Activated T-cell treated with anti-CD3 and anti-CD28 coated beads, Interleukin-2, amount 50 U/mL, for 48 hours (primary cell): ENCODE results near the gene ZNF146.
"Not testable (repeated sequence)": the region's sequence is repeated elsewhere in the genome, so short reads cannot be mapped to it uniquely, and the experiment has no call there.

Experiments used
- DNase-seq, 2 experiments: peaks; one replicate each; pipeline ENCODE4 v3.0.0-alpha.2; 2020

ZNF146 gene

DNA sequence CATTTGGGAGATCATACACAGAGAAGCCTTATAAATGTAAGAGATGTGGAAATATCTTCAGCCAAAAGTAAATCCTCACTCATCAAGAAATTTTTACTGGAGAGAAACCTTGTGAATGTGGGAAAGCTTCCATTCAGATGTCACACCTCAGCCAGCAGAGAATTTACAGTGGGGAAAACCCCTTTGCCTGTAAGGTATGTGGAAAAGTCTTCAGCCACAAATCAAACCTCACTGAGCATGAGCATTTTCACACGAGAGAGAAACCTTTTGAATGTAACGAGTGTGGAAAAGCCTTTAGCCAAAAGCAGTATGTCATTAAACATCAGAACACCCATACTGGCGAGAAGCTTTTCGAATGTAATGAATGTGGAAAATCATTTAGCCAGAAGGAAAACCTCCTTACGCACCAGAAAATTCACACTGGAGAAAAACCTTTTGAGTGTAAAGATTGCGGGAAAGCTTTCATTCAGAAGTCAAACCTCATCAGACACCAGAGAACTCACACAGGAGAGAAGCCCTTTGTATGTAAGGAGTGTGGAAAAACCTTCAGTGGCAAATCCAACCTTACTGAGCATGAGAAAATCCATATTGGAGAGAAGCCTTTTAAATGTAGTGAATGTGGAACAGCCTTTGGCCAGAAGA is 21.5 kb downstream of the ZNF146 start:
- no peak for DNase-seq

DNA sequence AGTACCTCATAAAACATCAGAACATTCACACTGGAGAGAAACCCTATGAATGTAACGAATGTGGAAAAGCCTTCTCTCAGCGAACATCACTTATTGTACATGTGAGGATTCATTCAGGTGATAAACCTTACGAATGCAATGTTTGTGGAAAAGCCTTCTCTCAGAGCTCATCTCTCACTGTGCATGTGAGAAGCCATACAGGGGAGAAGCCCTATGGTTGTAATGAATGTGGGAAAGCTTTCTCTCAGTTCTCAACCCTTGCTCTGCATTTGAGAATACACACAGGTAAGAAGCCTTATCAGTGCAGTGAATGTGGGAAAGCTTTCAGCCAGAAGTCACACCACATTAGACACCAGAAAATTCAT is 22.0 kb downstream of the ZNF146 start:
- no peak for DNase-seq

DNA sequence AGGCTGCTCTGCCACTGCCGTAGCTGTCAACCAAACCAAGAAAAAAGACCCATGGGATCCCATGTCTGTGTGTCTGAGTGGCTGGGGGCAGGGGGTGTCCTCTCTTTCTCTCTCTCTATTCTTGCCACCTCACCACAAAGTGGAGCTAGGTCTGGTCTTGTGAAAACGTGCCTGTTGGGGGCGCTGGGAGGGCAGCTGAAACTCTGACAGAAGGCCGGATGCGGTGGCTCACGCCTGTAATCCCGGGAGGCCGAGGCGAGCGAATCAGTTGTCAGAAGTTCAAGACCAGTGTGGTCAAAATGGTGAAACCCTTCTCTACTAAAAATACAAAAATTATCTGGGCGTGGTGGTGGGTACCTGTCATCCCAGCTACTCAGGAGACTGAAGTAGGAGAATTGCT is 29.2 kb downstream of the ZNF146 start:
- DNase-seq = no peak

DNA sequence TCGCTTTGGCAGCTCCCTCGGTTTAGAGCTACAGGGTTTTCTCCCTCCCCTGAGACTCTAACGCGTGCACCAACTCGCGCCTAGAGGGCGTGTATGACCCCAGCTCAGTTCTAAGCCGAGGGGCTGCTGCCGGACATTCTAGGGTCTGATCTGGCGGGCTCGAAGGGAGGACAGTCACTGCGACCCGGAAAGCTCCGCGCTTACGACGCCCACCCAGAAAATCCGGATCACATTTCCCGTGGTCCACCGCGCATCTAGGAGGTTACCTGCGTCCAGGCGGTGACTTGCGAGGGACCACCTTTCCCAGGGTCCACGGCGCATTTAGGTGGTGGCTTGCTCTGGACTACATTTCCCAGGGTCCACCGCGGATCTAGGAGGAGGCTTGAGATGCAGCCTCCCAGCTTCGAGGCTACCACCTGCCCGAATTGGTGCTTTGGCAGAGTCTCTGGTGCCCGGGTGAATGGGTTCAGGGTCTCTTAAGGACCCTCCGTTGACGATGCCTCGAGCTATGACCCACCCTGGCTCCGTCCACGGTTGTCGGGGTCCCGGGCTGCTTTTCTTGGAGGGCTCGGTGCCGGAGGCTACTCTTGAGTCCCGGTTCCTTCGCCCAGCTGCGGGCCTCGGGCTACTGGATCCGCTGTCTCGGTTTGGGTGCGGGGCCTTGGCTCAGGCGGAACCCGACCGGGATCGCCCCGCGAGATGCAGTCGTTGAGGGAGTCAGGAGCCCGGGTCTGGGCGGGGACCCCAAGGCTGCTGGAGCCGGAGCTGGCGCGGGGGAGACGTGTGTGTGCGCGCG is 30.5 kb downstream of the ZNF146 start:
- DNase-seq = no peak

GRCh38 chr19:36246006-36246481 is 31.1 kb downstream of the ZNF146 start:
- DNase-seq = no peak

GRCh38 chr19:36252047-36252446 is 37.1 kb downstream of the ZNF146 start:
- no peak for DNase-seq

DNA sequence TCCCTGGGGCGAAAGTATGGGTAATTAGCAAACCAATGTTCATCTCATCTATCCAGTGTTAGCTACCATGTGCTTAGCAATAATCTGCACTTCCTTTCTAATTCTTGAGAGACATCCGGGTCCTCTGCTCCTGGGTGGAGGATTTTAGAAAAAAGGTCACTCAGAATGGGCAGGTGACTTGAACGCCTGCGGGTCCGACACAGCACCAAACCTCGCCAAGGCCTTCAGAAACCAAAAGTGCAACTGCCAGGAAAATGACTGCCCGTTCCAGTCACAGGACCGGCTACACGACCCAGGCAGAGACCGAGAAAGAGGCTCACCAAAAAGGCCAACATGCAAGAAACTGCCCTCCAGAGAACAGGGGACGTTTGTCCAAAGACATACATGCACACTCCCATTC is 39.9 kb downstream of the ZNF146 start:
- DNase-seq = no peak

- DNase-seq = no peak
Measured at GRCh38 chr19:36255316-36255715, 40.4 kb downstream of the ZNF146 start.

DNA sequence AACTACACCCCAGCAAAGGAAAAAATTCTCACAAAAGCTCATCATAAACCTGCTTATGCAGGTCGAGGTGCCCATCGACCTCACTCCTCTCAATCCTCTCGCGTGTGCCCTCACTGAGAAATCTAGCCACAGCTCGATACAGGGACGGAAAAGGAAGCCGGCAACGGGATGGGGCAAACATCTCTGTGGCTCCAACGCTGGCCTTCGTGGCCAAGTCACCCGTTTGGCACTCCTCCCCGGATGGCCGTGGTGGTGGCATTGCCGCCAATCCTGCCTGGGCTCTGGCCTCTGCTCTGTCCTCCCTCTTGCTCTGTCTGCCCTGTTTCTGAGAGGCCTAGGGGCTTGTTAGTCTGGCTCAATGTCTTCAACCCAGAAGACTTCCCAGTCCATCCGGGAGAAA is 41.2 kb downstream of the ZNF146 start:
- DNase-seq = no peak

DNA sequence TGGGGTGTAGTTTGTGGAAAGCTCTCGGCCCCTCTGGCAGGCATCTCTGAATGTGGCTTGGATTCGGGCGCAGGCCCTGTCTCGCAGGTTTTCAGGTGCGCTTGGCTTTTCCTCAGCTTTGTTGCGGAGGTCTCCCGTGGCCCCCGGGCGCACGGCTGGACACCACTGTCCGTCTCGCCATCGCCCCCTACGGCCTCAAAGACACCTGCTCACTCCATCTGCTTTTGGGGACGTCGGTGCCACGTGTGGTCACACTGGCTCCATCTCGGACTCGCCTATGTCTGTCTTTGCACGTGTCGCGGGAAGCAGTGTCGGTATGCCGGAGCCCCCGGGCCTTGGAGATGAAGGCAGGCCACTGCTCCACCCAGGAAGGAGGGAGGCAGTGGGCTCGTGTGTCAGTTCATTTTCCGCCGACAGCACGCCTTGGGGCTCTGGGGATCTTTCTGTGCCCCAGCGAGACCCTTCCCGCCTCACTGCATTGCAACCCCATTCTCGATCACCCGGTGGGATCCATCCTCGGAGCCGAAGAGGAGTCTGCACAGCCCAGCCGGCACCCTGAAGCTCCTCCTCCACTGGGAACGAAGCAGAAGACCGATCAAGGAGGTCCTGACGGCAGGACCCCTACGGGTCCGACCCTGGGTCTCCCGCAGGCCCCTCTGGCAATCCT is 42.1 kb downstream of the ZNF146 start:
- DNase-seq = no peak

DNA sequence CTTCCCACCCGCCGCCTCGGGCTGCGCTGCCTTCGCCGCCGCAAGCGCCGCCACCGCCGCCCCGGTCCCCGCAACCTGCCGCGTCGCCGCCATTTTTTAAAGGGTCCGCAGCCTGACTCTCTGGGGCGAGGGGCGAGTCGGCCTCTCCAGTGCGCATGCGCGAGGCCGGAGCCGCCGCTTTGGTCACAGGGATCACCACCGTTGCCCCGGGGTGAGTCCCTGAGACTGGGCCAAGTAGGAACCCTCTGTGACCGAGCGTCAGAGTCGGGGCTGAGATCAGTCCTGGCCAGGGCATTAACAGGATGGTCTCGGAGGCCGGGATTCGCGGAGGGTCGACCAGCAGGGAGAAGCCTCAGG is 42.6 kb downstream of the ZNF146 start:
- DNase-seq = no peak

DNA sequence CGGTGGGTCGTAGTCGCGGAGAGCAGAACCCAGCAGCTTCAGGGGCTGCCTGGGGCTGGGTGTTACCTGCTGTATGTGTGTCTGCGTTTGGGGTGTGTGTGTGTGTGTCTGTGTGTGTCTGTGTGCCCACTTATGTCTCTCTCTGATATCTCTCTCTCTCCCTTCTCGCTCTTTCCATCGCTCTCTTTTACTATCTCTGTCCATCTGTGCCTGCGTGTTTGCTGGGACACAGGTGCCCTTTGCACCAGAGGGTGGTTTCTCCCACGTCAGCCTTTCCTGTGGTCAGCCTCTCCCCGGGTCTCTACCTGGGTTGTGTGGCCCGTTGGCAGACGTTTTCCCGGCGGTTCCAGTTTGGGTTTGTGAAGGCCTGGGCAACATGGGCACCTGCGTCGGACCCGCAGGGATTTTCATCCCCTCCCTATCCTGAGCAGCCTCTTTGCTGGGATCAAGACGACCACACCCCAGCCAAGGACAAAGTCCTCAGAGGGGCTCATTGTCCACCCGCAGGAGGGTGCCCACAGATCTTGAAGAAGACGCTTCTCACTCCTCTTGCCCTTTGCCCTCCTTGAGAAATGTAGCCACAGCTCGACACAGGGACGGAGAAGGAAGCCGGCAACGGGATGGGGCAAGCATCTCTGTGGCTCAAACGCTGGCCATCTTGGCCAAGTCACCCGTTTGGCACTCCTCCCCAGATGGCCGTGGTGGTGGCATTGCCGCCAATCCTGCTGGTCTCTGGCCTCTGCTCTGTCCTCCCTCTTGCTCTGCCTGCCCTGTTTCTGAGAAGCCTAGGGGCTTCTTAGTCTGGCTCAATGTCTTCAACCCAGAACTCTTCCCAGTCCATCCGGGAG is 43.3 kb downstream of the ZNF146 start:
- no peak for DNase-seq

- no peak for DNase-seq
Measured at GRCh38 chr19:36259211-36259610, 44.3 kb downstream of the ZNF146 start.

GRCh38 chr19:36265064-36265463 is 50.2 kb downstream of the ZNF146 start:
- DNase-seq = no peak

DNA sequence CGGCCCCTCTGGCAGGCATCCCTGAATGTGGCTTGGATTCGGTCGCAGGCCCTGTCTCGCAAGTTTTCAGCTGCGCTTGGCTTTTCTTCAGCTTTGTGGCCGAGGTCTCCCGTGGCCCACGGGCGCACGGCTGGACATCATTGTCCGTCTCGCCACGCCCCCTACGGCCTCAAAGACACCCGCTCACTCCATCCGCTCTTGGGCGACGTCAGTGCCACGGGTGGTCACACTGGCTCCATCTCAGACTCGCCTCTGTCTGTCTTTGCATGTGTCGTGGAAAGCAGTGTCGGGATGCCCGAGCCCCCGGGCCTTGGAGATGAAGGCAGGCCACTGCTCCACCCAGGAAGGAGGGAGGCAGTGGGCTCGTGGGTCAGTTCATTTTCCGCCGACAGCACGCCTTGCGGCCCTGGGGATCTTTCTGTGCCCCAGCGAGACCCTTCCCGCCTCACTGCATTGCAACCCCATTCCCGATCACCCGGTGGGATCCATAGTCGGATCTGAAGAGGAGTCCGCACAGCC is 51.0 kb downstream of the ZNF146 start:
- DNase-seq = no peak

GRCh38 chr19:36266375-36266961 is 51.6 kb downstream of the ZNF146 start:
- no peak for DNase-seq

GRCh38 chr19:36267061-36267845 is 52.3 kb downstream of the ZNF146 start:
- DNase-seq = no peak

GRCh38 chr19:36268081-36268480 is 53.2 kb downstream of the ZNF146 start:
- not testable (repeated sequence) for DNase-seq

GRCh38 chr19:36268591-36268990 is 53.7 kb downstream of the ZNF146 start:
- not testable (repeated sequence) for DNase-seq

GRCh38 chr19:36269295-36269694 is 54.4 kb downstream of the ZNF146 start:
- not testable (repeated sequence) for DNase-seq
